Measurements from ENCODE around the gene RXFP2.

- no peak for TF ChIP-seq POLR2A (IDR thresholded peaks at IDR 0.05; ENCODE audit: control extremely low read depth in 1 of 2, low read depth in 2 of 2, low read length in 2 of 2)
- TF ChIP-seq RAD21 (IDR thresholded peaks at IDR 0.05 in 1 of 2, conservative IDR thresholded peaks at IDR 0.05 in 1 of 2; ENCODE audit: low read depth in 2 of 2, low read length in 2 of 2): no peak
- TF ChIP-seq CTCF (IDR thresholded peaks at IDR 0.05; ENCODE audit: control extremely low read depth in 1 of 3, insufficient read depth in 1 of 3, low read depth in 1 of 3, low read length in 3 of 3): no peak
- TF ChIP-seq BACH1 (IDR thresholded peaks at IDR 0.05; ENCODE audit: low read length): no peak
These were observed 55.1 kb downstream of the RXFP2 start for GRCh38 chr13:31794452-31794851.
